ENCODE data around the gene RPH3AL. TPM values are rescaled to one million over a fixed set of nuclear protein-coding genes. Genes with fewer than 3 reads are reported as not detected.

Gene RPH3AL
- total RNA-seq, 4 donors from 2014 or later, result 13.0 to 49.2 (median 26.9) TPM

DNA sequence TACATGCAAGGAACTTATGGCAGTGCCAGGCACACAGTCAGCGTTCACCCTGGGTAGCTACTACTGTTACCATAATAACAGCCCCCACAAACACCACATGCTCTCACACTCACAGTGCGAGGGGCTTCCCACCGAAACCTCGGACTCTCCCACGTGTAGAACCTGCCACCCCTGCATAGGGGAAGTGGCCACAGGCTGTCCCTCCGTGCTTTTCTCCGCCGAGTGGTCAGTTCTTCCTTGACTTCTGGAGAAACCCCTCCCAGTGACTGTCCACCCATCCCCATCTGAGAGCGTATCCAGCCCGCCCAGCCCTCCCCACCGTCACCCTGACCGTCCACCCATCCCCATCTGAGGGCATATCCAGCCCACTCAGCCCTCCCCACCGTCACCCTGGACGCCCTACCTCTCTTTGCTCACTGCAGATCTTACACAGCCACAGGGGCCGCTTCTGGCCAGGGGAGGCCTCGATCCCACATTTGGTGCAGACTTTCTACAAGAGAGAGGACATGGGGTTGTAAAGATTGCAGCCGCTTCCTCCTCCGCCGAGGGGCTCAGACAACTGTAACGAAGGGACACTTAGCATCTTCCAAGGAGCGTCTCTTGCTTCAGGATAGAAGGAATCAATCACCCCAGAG, 71.1 kb downstream of the RPH3AL start:
- TF ChIP-seq, protein P1, sequence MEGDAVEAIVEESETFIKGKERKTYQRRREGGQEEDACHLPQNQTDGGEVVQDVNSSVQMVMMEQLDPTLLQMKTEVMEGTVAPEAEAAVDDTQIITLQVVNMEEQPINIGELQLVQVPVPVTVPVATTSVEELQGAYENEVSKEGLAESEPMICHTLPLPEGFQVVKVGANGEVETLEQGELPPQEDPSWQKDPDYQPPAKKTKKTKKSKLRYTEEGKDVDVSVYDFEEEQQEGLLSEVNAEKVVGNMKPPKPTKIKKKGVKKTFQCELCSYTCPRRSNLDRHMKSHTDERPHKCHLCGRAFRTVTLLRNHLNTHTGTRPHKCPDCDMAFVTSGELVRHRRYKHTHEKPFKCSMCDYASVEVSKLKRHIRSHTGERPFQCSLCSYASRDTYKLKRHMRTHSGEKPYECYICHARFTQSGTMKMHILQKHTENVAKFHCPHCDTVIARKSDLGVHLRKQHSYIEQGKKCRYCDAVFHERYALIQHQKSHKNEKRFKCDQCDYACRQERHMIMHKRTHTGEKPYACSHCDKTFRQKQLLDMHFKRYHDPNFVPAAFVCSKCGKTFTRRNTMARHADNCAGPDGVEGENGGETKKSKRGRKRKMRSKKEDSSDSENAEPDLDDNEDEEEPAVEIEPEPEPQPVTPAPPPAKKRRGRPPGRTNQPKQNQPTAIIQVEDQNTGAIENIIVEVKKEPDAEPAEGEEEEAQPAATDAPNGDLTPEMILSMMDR (IDR thresholded peaks at IDR 0.05; ENCODE audit: low read depth), result no peak

DNA sequence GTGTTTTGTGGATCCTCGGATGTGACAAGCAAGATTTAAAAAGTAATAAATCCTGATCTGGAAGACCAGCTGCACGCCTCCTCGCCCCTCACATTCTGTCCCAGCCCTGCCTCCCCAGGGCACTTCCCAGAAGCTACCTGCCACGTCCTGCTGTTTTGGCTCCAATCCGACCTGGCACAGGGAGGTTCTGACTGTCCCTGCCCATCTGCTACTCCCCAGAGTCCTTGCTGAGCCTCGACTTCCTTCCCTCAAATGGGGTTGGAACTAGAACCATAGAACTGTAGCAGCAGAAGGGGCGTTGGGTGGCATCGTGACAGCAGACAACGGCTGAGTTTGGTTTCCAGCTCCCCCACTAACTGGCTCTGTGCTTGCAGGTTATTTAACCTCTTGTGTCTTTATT, 71.7 kb downstream of the RPH3AL start:
- TF ChIP-seq, protein P1 (IDR thresholded peaks at IDR 0.05; ENCODE audit: low read depth), result no peak

GRCh38 chr17:280216-280615, 72.4 kb downstream of the RPH3AL start:
- TF ChIP-seq, protein P1 (IDR thresholded peaks at IDR 0.05; ENCODE audit: low read depth), result no peak

GRCh38 chr17:279776-280175, 72.8 kb downstream of the RPH3AL start:
- TF ChIP-seq, protein P1 (IDR thresholded peaks at IDR 0.05; ENCODE audit: low read depth), result no peak

GRCh38 chr17:279331-279730, 73.3 kb downstream of the RPH3AL start:
- TF ChIP-seq, protein P1 (IDR thresholded peaks at IDR 0.05; ENCODE audit: low read depth), result no peak

GRCh38 chr17:278676-279059, 73.9 kb downstream of the RPH3AL start:
- TF ChIP-seq, protein P1 (IDR thresholded peaks at IDR 0.05; ENCODE audit: low read depth), result no peak

GRCh38 chr17:278055-278675, 74.4 kb downstream of the RPH3AL start:
- TF ChIP-seq, protein P1 (IDR thresholded peaks at IDR 0.05; ENCODE audit: low read depth), result no peak
